HCT116 (cell line): Measurements from ENCODE around the gene GPR173. TPM values are rescaled to one million over a fixed set of nuclear protein-coding genes. Genes with fewer than 3 reads are reported as not detected.
A peak's percentile ranks its signal among the peaks of the same experiment; 100 is the strongest.

Experiments
- ATAC-seq: fragments of 200-7000 bp; cut with Tn5 transposase; 2 replicates; pipeline ENCODE4 v1.9.1; 2020; ENCODE audit warnings: mild to moderate bottlenecking, moderate library complexity
- BruUV-seq: library from RNA; stranded (reverse); fragments of 400-500 nt; replicated peaks from 2 replicates; lab custom pipeline; 2021; lab: Mats Ljungman, UMichigan
- CTCF ChIA-PET: fragments of 300-600 bp; sonication (Branson Sonifier 250); formaldehyde crosslinking; loops from one replicate; lab custom pipeline; 2021; ENCODE audit warnings: antibody characterized with exemption; lab: Charles Lee
- POLR2A ChIA-PET: fragments of 300-600, 350-600 bp; sonication (Branson Sonifier 250); formaldehyde crosslinking; loops from one replicate; lab custom pipeline; 2021; ENCODE audit warnings: antibody characterized with exemption; lab: Charles Lee
- RAD21 ChIA-PET, 2 experiments: fragments of 300-600 bp; sonication (Branson Sonifier 250); formaldehyde crosslinking; loops; one replicate each; lab custom pipeline; 2023; ENCODE audit warnings: low total read pairs in 2 of 2; ENCODE audit not compliant: uncharacterized antibody in 2 of 2, unreplicated experiment in 2 of 2, low non-redundant PET in 1 of 2; lab: Charles Lee
- DNase-seq: peaks from one replicate; pipeline ENCODE4 v3.0.0-alpha.2; 2010; ENCODE audit warnings: low read depth, low spot score
- H2AFZ ChIP-seq: fragments of 200-600 bp; shearing (Covaris generic), sonication (generic); 2 replicates; pipeline ENCODE4 v1.6.1; 2017; ENCODE audit warnings: low read depth, mixed run types, mixed read lengths, antibody characterized with exemption, low read length; ENCODE audit not compliant: poor library complexity, severe bottlenecking
- H3K27ac ChIP-seq: 2 replicates; pipeline ENCODE4 v1.5.1; 2012; ENCODE audit warnings: low read depth, low read length
- H3K27me3 ChIP-seq: fragments of 200-600 bp; sonication (generic); 2 replicates; pipeline ENCODE4 v1.6.1; 2016; ENCODE audit warnings: mixed run types, low read length, mixed read lengths; ENCODE audit not compliant: insufficient read depth
- H3K36me3 ChIP-seq, 2 experiments: fragments of 200-500 bp in 1 of 2; fragments of 200-600 bp in 1 of 2; sonication (Bioruptor generic) in 1 of 2; sonication (generic) in 1 of 2; 2 replicates each; pipeline versions ENCODE4 v1.5.1 to v1.6.1; 2014 to 2016; ENCODE audit warnings: low read length in 2 of 2, inconsistent platforms in 1 of 2, mixed read lengths in 1 of 2, mixed run types in 1 of 2; ENCODE audit not compliant: insufficient read depth in 2 of 2, control insufficient read depth in 1 of 2
- H3K4me1 ChIP-seq, 2 experiments: fragments of 200-600 bp in 1 of 2; sonication (generic) in 1 of 2; 2 replicates each; pipeline versions ENCODE4 v1.5.1 to v1.6.1; 2012 to 2017; ENCODE audit warnings: low read length in 2 of 2, inconsistent platforms in 1 of 2, mild to moderate bottlenecking in 1 of 2, mixed read lengths in 1 of 2, mixed run types in 1 of 2, moderate library complexity in 1 of 2; ENCODE audit not compliant: insufficient read depth in 2 of 2, control insufficient read depth in 1 of 2
- H3K4me2 ChIP-seq: fragments of 200-600 bp; sonication (generic); 2 replicates; pipeline ENCODE4 v1.6.1; 2017; ENCODE audit warnings: mixed run types, low read length, mixed read lengths
- H3K4me3 ChIP-seq, 2 experiments: fragments of 200-600 bp in 1 of 2; sonication (generic) in 1 of 2; replicated peaks in 1 of 2; 2 replicates each; pipeline ENCODE4 v1.5.1; 2011 to 2016; ENCODE audit warnings: low read length in 2 of 2, control low read depth in 1 of 2, low read depth in 1 of 2, mild to moderate bottlenecking in 1 of 2, mixed read lengths in 1 of 2, mixed run types in 1 of 2
- H3K79me2 ChIP-seq: fragments of 200-600 bp; sonication (generic); 2 replicates; pipeline ENCODE4 v1.6.1; 2017; ENCODE audit warnings: mild to moderate bottlenecking, mixed run types, low read length, moderate library complexity, mixed read lengths; ENCODE audit not compliant: insufficient read depth
- H3K9ac ChIP-seq: fragments of 200-600 bp; sonication (generic); 2 replicates; pipeline ENCODE4 v1.6.1; 2016; ENCODE audit warnings: low read length, mixed read lengths
- H3K9me2 ChIP-seq: fragments of 200-600 bp; sonication (generic), shearing (Covaris generic); 2 replicates; pipeline ENCODE4 v1.6.1; 2017; ENCODE audit warnings: mixed run types, mild to moderate bottlenecking, moderate library complexity; ENCODE audit not compliant: insufficient read depth
- H3K9me3 ChIP-seq, 2 experiments: fragments of 200-500 bp in 1 of 2; fragments of 200-600 bp in 1 of 2; sonication (Bioruptor generic) in 1 of 2; sonication (generic) in 1 of 2; 2 replicates each; pipeline ENCODE4 v1.6.1; 2014 to 2017; ENCODE audit warnings: low read length in 2 of 2, mixed read lengths in 2 of 2, inconsistent platforms in 1 of 2, low read depth in 1 of 2, mild to moderate bottlenecking in 1 of 2, mixed run types in 1 of 2, moderate library complexity in 1 of 2; ENCODE audit not compliant: control insufficient read depth in 1 of 2, insufficient read depth in 1 of 2
- H4K20me1 ChIP-seq: fragments of 200-600 bp; sonication (generic), shearing (Covaris generic); 2 replicates; pipeline ENCODE4 v1.6.1; 2017; ENCODE audit warnings: mixed run types, mild to moderate bottlenecking, moderate library complexity; ENCODE audit not compliant: insufficient read depth
- CEBPB ChIP-seq: IDR thresholded peaks from 2 replicates; pipeline ENCODE4 v1.6.1; 2012; ENCODE audit warnings: low read depth
- ELF1 ChIP-seq: IDR thresholded peaks from 2 replicates; pipeline ENCODE4 v1.6.1; 2012; ENCODE audit warnings: low read depth, borderline replicate concordance
- EZH2phosphoT487 ChIP-seq: fragments of 200-600 bp; IDR thresholded peaks from 2 replicates; pipeline ENCODE4 v1.6.1; 2018; ENCODE audit warnings: antibody characterized with exemption, borderline replicate concordance
- FOSL1 ChIP-seq: IDR thresholded peaks from 2 replicates; pipeline ENCODE4 v1.6.1; 2012; ENCODE audit warnings: low read depth
- POLR2A ChIP-seq: IDR thresholded peaks from 2 replicates; pipeline ENCODE4 v1.7.0; 2011; ENCODE audit warnings: borderline replicate concordance; ENCODE audit not compliant: insufficient read depth, insufficient read length; ENCODE audit errors: extremely low read depth
- POLR2AphosphoS5 ChIP-seq: IDR thresholded peaks from 2 replicates; pipeline ENCODE4 v1.6.1; 2011; ENCODE audit warnings: mild to moderate bottlenecking, low read depth, low read length, moderate library complexity
- RAD21 ChIP-seq: IDR thresholded peaks from 2 replicates; pipeline ENCODE4 v1.6.1; 2012; ENCODE audit warnings: low read depth, mild to moderate bottlenecking
- ZFX ChIP-seq: fragments of 450-650 bp; IDR thresholded peaks from 2 replicates; pipeline ENCODE4 v1.6.1; 2017
- intact Hi-C: fragments of 100-400 bp; cut with micrococcal nuclease; formaldehyde crosslinking; loops from 2 replicates; pipeline ENCODE4 v1.10.0; 2022
- total RNA-seq: library from RNA; stranded (reverse); gene quantifications from one replicate; pipeline ENCODE4 v1.2.1, GENCODE V29; 2021; ENCODE audit not compliant: unreplicated experiment

The GPR173 gene
- total RNA-seq, 1 experiment from 2014 or later, result 3.4 TPM

- Histone ChIP-seq H4K20me1 (no peaks in the 10 kb centered on the region), H3K4me3 (no peak overlapping the region), H3K79me2 (no peaks in the 10 kb centered on the region), H3K9ac (no peak overlapping the region), H3K4me1 (peaks cover 0 to 8% of the 10 kb centered on the region in 2 experiments; a peak in 1 of 4 replicates), H3K27me3 (no peaks in the 10 kb centered on the region), H2AFZ (no peak overlapping the region), H3K36me3 (no peaks in the 10 kb centered on the region), H3K9me3 (no peaks in the 10 kb centered on the region), H3K27ac (no peak overlapping the region), H3K4me2 (no peak overlapping the region), H3K9me2 (no peaks in the 10 kb centered on the region)
- no TSS peak for BruUV-seq
- ATAC-seq, result no peak
- TF ChIP-seq ELF1 (no peak), CEBPB (no peak)
- ChIA-PET POLR2A (no interaction called here), RAD21 (no interaction called here), CTCF (no interaction called here)
- intact Hi-C loops, result no loop called here
- no peak for DNase-seq
Measured at GRCh38 chrX:53056292-53056691, 7.7 kb downstream of the GPR173 start.

- POLR2A ChIA-PET, result no interaction called here
Measured at GRCh38 chrX:53065104-53065503, 16.5 kb downstream of the GPR173 start.

More at GRCh38 chrX:53065104-53065503, 16.5 kb downstream of the GPR173 start:
- Histone ChIP-seq H3K9me3 (no peaks in the 10 kb centered on the region), H3K79me2 (no peaks in the 10 kb centered on the region), H3K9me2 (no peaks in the 10 kb centered on the region), H3K27ac (no peak overlapping the region), H3K9ac (no peak overlapping the region), H4K20me1 (no peaks in the 10 kb centered on the region), H3K36me3 (no peaks in the 10 kb centered on the region), H3K4me2 (peak overlapping the region; percentile 27; the same call in 1 of the 2 replicates), H3K4me1 (peaks cover 2 to 10% of the 10 kb centered on the region in 2 experiments; a peak in 3 of 4 replicates), H2AFZ (no peak overlapping the region), H3K27me3 (no peaks in the 10 kb centered on the region), H3K4me3 (no peak overlapping the region)
- CTCF ChIA-PET, result no interaction called here
- TF ChIP-seq FOSL1 (no peak), EZH2phosphoT487 (no peak), RAD21 (no peak), POLR2AphosphoS5 (no peak), ZFX (no peak), ELF1 (no peak), POLR2A (no peak)
- no TSS peak for BruUV-seq
- intact Hi-C loops, result no loop called here
- RAD21 ChIA-PET, result no interaction called here
- ATAC-seq (no peak), DNase-seq (no peak)
